CD4-positive, alpha-beta T cell (primary cell): Measurements from ENCODE around the gene ENG. TPM values are rescaled to one million over a fixed set of nuclear protein-coding genes. Genes with fewer than 3 reads are reported as not detected.

Experiments used
- ATAC-seq: fragments of 200-7000 bp; cut with Tn5 transposase; one replicate; pipeline ENCODE4 v1.10.0; 2022; ENCODE audit warnings: mild to moderate bottlenecking; ENCODE audit not compliant: poor library complexity
- CTCF ChIA-PET: fragments of 350-600 bp; sonication (Branson Sonifier 250); formaldehyde crosslinking; loops from one replicate; lab custom pipeline; 2021; ENCODE audit warnings: antibody characterized with exemption, inconsistent platforms; lab: Charles Lee
- POLR2A ChIA-PET: fragments of 350-600 bp; sonication (Branson Sonifier 250); formaldehyde crosslinking; loops from one replicate; lab custom pipeline; 2021; ENCODE audit warnings: antibody characterized with exemption, inconsistent platforms; lab: Charles Lee
- DNase-seq, 14 experiments: peaks; one replicate each; pipeline ENCODE4 v3.0.0-alpha.2; 2013 to 2020; ENCODE audit warnings: mixed read lengths in 2 of 14
- H3K27ac ChIP-seq, 2 donors: one replicate each; pipeline versions ENCODE4 v1.5.1 to v1.7.0; 2013; ENCODE audit warnings: low read length in 2 of 2, low read depth in 1 of 2, mild to moderate bottlenecking in 1 of 2
- H3K27me3 ChIP-seq, 2 experiments: 1 replicate in 1 of 2; 2 replicates in 1 of 2; pipeline versions ENCODE4 v1.6.1 to v1.7.0; 2013; ENCODE audit warnings: low read length in 2 of 2, control low read depth in 1 of 2, mild to moderate bottlenecking in 1 of 2, moderate library complexity in 1 of 2; ENCODE audit not compliant: insufficient read depth in 2 of 2, control insufficient read depth in 1 of 2
- H3K36me3 ChIP-seq: one replicate; pipeline ENCODE4 v1.6.1; 2013; ENCODE audit warnings: low read length, control low read depth; ENCODE audit not compliant: insufficient read depth
- H3K4me1 ChIP-seq: one replicate; pipeline ENCODE4 v1.6.1; 2013; ENCODE audit warnings: low read length, control low read depth; ENCODE audit not compliant: insufficient read depth
- H3K4me3 ChIP-seq: one replicate; pipeline ENCODE4 v1.5.1; 2013; ENCODE audit warnings: mild to moderate bottlenecking, low read length, moderate library complexity
- H3K9me3 ChIP-seq, 2 experiments: 1 replicate in 1 of 2; 2 replicates in 1 of 2; pipeline versions ENCODE4 v1.6.1 to v1.7.0; 2013; ENCODE audit warnings: low read length in 2 of 2, mild to moderate bottlenecking in 2 of 2, control low read depth in 1 of 2, moderate library complexity in 1 of 2; ENCODE audit not compliant: control insufficient read depth in 1 of 2, insufficient read depth in 1 of 2
- H3K27ac Mint-ChIP-seq: one replicate; pipeline ENCODE4 v1.8.0; 2020; ENCODE audit warnings: mixed read lengths
- H3K27me3 Mint-ChIP-seq: one replicate; pipeline ENCODE4 v1.8.0; 2021; ENCODE audit warnings: mixed read lengths
- H3K36me3 Mint-ChIP-seq: one replicate; pipeline ENCODE4 v1.8.0; 2021; ENCODE audit warnings: low read depth, mixed read lengths
- H3K4me1 Mint-ChIP-seq: one replicate; pipeline ENCODE4 v1.8.0; 2021; ENCODE audit warnings: low read depth, mixed read lengths
- H3K4me3 Mint-ChIP-seq: one replicate; pipeline ENCODE4 v1.8.0; 2020; ENCODE audit warnings: mild to moderate bottlenecking, mixed read lengths
- H3K9me3 Mint-ChIP-seq: one replicate; pipeline ENCODE4 v1.8.0; 2020; ENCODE audit warnings: mixed read lengths
- intact Hi-C, 2 experiments: fragments of 100-400 bp; cut with DNase I in 1 of 2; cut with micrococcal nuclease in 1 of 2; formaldehyde crosslinking; loops; one replicate each; pipeline versions ENCODE4 v1.15.1 to v1.9.0; 2023 to 2025; cut with DNase I, micrococcal nuclease
- total RNA-seq, 174 experiments: library from RNA in 2 of 174; stranded (reverse) in 2 of 174; gene quantifications; one replicate each; pipeline ENCODE4 v1.2.3 and lab custom pipeline; 2021 to 2026
- TF ChIP-seq, protein P1 (sequence below): fragments of 200-600 bp; IDR thresholded peaks from one replicate; pipeline ENCODE4 v1.8.0; 2022; ENCODE audit warnings: antibody characterized with exemption, mild to moderate bottlenecking

ENG gene
- total RNA-seq, 2 experiments from 2014 or later, result 2.5 to 2.6 TPM

DNA sequence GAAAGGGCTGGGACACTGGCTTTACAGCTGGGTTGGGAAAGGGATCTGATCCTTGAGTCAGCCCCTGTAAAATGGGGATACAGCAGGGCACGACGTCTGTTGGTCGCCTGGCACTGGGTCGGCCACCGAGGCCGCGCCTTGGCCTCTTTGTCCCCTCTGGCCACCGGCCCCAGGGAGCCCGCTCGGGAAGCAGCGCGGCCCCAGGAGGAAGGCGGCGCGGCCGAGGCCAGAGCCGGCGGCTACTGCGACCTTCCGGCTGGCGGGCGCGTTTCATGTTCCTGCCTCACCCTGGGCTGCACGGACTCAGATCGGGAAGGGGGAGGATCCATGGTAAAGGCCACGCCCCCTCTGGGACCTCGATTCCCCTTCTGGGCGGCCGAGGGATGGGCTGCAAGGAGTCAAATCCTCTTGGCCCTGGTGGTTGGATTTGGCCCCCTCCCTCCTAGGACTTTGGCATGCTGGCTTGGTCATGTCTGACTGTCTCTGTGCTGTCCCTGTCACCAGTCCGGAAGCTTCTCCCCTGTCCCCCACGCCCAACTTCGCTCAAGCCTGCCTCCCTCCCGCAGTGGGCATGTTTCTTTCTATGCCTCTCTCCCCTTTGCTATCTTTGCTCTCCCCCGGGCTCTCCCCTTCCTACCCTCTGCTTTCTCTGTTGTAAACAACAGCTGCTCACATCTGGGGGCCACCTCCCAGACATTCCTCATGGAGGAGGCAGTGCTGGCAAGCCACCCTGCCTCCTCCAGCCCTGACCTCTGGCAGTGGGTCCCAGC lies 26.0 kb downstream of the ENG start:
- H3K9me3 Mint-ChIP-seq, result no peaks in the 10 kb centered on the region
- ATAC-seq (no peak), DNase-seq (peak in 1 of 14 experiments; percentile 17)
- CTCF ChIA-PET, result no interaction called here
- TF ChIP-seq, protein P1, sequence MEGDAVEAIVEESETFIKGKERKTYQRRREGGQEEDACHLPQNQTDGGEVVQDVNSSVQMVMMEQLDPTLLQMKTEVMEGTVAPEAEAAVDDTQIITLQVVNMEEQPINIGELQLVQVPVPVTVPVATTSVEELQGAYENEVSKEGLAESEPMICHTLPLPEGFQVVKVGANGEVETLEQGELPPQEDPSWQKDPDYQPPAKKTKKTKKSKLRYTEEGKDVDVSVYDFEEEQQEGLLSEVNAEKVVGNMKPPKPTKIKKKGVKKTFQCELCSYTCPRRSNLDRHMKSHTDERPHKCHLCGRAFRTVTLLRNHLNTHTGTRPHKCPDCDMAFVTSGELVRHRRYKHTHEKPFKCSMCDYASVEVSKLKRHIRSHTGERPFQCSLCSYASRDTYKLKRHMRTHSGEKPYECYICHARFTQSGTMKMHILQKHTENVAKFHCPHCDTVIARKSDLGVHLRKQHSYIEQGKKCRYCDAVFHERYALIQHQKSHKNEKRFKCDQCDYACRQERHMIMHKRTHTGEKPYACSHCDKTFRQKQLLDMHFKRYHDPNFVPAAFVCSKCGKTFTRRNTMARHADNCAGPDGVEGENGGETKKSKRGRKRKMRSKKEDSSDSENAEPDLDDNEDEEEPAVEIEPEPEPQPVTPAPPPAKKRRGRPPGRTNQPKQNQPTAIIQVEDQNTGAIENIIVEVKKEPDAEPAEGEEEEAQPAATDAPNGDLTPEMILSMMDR, result no peak
- Histone ChIP-seq H3K36me3 (peaks cover 5% of the 10 kb centered on the region), H3K27ac (no peak overlapping the region), H3K4me3 (no peak overlapping the region), H3K4me1 (peaks cover 4% of the 10 kb centered on the region), H3K9me3 (no peaks in the 10 kb centered on the region), H3K27me3 (no peaks in the 10 kb centered on the region)
- intact Hi-C loops, result no loop called here
- H3K36me3 Mint-ChIP-seq, result peaks cover 4% of the 10 kb centered on the region
- POLR2A ChIA-PET, result no interaction called here
- no peaks in the 10 kb centered on the region for H3K27me3 Mint-ChIP-seq
- peaks cover 5% of the 10 kb centered on the region for H3K4me1 Mint-ChIP-seq
- no peak overlapping the region for H3K27ac Mint-ChIP-seq
- H3K4me3 Mint-ChIP-seq, result no peak overlapping the region

DNA sequence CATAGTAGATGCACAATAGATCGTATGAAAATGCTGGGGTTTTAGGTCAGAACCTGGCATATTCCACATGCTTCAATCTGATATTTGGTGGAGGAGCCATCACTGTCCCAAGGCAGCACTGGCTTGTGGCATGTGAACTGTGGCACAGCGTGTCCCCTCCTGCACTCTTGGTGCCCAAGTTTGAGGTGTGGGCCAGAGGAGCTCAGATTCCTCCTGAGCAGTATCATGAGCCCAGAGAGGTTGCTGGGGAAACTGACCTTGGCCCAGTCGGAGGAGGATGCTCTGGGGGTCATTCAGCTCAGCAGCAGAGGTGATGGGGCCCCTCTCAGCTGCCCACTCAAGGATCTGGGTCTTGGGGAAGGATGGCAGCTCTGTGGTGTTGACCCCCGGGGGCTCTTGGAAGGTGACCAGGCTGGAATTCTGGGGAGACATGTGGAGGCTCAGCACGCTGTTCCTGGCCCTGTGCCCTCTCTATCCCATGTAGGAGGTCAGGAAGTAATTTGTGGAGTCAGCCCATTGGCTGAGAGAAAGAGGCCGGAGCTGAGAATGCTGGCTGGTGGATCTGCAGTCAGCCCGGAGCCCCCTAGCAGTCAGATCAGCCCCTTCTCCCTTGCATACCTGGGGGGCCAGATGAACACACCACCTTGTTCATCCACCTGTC lies 28.1 kb downstream of the ENG start:
- no peak for ATAC-seq
- no peaks in the 10 kb centered on the region for H3K4me1 Mint-ChIP-seq
- peaks cover 5% of the 10 kb centered on the region for H3K36me3 ChIP-seq
- H3K27me3 Mint-ChIP-seq, result no peaks in the 10 kb centered on the region
- H3K27ac Mint-ChIP-seq, result no peak overlapping the region
- CTCF ChIA-PET, result no interaction called here
- no peaks in the 10 kb centered on the region for H3K9me3 Mint-ChIP-seq
- POLR2A ChIA-PET, result no interaction called here
- intact Hi-C loops, result no loop called here
- H3K27me3 ChIP-seq, result no peaks in the 10 kb centered on the region
- H3K36me3 Mint-ChIP-seq, result peaks cover 4% of the 10 kb centered on the region
- H3K27ac ChIP-seq, result no peak overlapping the region
- no peak overlapping the region for H3K4me3 Mint-ChIP-seq
- TF ChIP-seq, protein P1, result no peak
- no peak overlapping the region for H3K4me3 ChIP-seq
- no peaks in the 10 kb centered on the region for H3K4me1 ChIP-seq
- H3K9me3 ChIP-seq, result no peaks in the 10 kb centered on the region
- DNase-seq, result no peak

DNA sequence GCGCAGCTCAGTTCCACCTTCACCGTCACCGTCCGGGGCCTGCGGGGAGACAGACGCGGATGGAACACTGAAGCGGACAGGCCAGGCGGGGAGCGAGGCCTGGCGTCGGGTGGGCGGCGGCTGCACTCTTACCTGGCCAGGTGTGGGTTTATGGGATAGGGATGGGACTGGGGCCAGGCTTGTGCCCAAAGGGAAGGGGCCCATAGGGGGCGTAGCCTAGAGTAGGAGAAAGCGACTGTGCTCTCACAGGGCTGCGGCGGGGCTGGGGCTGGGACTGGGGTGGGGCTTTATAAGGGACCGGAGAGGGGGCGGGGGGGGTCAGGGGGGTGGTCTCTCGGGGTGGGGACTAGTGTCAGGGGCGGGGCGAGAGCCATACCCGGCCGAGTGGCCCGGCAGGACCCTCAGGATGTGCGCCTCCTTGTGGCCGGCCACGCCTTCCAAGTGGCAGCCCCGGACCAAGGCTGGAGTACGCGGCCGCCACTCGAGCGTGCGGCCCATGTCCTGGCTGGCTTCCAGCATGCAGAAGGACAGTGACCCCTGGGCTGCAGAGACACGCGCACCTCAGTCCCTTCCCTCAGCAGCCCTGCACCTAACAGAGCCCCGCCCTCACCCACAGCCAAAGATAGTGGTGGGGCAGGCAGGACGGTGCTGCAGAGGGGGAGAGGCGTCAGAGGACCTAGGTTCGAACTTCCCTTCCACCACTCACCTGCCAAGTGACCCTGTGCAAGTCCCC lies 29.0 kb downstream of the ENG start:
- Histone ChIP-seq H3K4me3 (no peak overlapping the region), H3K27me3 (no peaks in the 10 kb centered on the region), H3K4me1 (no peaks in the 10 kb centered on the region), H3K9me3 (no peaks in the 10 kb centered on the region), H3K27ac (no peak overlapping the region), H3K36me3 (peaks cover 7% of the 10 kb centered on the region)
- TF ChIP-seq, protein P1, result no peak
- Mint-ChIP-seq H3K27me3 (no peaks in the 10 kb centered on the region), H3K4me1 (no peaks in the 10 kb centered on the region), H3K36me3 (peaks cover 8% of the 10 kb centered on the region), H3K4me3 (no peak overlapping the region), H3K27ac (no peak overlapping the region), H3K9me3 (no peaks in the 10 kb centered on the region)
- ATAC-seq (no peak), DNase-seq (peak in 1 of 14 experiments; percentile 16)
- ChIA-PET CTCF (no interaction called here), POLR2A (no interaction called here)
- intact Hi-C loops, result no loop called here
